ENCODE measurements around the gene VTI1A. TPM values are rescaled to one million over a fixed set of nuclear protein-coding genes. Genes with fewer than 3 reads are reported as not detected.
"Not testable (repeated sequence)": the region's sequence is repeated elsewhere in the genome, so short reads cannot be mapped to it uniquely, and the experiment has no call there.

The VTI1A gene
- total and polyA plus RNA-seq, 8 donors: 7.3 to 20.2 (median 11.6) TPM

DNA sequence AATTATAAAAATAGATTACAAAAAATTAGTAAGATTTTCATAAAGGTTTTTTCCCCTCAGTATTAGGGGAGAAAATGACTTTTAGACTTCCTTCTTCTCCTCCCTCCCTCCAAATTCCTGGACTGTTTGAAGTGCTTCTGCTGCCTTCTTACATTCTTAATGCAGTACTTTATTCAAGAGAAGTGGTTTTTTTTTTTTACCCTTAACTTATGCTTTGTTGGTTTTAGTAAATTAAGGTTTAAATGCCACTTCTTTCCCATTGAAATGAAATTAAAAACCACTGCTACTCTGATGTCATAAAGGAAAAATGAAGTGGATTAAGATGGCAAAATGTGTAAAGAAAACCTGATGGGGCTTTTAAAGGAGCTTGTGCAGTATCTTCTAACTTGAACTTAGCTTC, 140.7 kb downstream of the VTI1A start:
- no peak for ATAC-seq
- TF ChIP-seq, protein P1, sequence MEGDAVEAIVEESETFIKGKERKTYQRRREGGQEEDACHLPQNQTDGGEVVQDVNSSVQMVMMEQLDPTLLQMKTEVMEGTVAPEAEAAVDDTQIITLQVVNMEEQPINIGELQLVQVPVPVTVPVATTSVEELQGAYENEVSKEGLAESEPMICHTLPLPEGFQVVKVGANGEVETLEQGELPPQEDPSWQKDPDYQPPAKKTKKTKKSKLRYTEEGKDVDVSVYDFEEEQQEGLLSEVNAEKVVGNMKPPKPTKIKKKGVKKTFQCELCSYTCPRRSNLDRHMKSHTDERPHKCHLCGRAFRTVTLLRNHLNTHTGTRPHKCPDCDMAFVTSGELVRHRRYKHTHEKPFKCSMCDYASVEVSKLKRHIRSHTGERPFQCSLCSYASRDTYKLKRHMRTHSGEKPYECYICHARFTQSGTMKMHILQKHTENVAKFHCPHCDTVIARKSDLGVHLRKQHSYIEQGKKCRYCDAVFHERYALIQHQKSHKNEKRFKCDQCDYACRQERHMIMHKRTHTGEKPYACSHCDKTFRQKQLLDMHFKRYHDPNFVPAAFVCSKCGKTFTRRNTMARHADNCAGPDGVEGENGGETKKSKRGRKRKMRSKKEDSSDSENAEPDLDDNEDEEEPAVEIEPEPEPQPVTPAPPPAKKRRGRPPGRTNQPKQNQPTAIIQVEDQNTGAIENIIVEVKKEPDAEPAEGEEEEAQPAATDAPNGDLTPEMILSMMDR (IDR thresholded peaks at IDR 0.05): no peak
- intact Hi-C loops (cut with DNase I): no loop called here

DNA sequence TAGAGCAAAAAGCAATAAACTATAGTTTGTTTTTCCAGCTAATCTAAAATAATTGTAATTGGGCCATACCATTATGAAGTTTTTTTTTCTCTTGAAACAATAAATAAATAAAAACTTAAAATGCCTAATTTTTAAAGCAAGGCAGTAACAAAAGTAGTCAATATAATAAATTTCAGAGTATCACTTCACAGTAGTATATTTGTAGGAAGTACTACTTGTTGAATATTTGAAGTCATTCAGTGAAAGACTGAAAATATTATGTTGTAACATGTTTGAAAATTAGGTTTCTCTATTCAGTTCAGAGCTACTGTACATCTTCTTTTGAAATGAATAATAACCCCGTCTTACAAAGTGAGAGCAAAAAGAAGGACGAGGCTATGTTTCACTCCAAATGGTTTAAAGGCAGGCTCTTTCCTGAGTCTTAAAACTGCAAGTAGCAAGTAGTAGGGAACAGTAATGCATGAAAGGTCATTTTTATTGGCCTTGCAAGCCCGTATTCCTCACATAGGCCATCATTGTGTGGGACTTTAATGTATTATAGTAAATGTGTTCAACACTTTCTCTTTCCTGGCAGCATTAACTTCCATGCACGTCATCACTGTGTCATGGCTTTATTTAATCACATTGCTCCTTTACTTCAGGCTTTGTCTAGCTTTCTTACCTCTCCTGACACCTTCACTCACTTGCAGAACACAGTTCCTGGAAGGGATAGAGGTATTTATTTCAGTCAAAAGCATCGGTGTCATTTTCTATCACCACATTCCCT, 141.4 kb downstream of the VTI1A start:
- Histone ChIP-seq H3K4me3 (no peak overlapping the region), H3K36me3 (no peaks in the 10 kb centered on the region), H3K9me3 (no peaks in the 10 kb centered on the region), H3K27ac (no peak overlapping the region), H3K27me3 (no peaks in the 10 kb centered on the region), H3K4me1 (no peaks in the 10 kb centered on the region)
- no peak for DNase-seq
- FAIRE-seq: peak; percentile 29
- ATAC-seq: no peak
- WGBS, 2 donors: 74 to 78% methylated on average over 5 of the region's 5 CpGs
- TF ChIP-seq, protein P1 (IDR thresholded peaks at IDR 0.05): no peak
- intact Hi-C loops (cut with DNase I): no loop called here

More for the DNA sequence above, 140.7 kb downstream of the VTI1A start:
- Histone ChIP-seq H3K4me3 (no peak overlapping the region), H3K27me3 (no peaks in the 10 kb centered on the region), H3K4me1 (no peaks in the 10 kb centered on the region), H3K9me3 (no peaks in the 10 kb centered on the region), H3K27ac (no peak overlapping the region), H3K36me3 (no peaks in the 10 kb centered on the region)
- no peak for DNase-seq
- FAIRE-seq: no peak

DNA sequence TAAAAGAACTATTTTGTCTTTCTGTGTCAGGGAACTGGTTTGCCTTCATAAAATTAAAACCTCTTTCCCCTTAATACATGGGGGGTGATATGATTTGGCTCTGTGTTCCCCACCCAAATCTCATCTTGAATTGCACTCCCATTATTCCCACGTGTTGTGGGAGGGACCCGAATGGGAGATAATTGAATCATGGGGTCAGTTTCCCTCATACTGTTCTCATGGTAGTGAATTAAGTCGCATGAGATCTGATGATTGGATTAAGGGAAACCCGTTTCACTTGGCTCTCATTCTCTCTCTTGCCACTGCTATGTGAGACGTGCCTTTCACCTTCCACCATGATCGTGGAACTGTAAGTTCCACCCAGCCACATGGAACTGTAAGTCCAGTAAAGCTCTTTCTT, 142.1 kb downstream of the VTI1A start:
- WGBS, 2 donors: 92 to 99% methylated on average over 6 of the region's 6 CpGs
- no peak for ATAC-seq

DNA sequence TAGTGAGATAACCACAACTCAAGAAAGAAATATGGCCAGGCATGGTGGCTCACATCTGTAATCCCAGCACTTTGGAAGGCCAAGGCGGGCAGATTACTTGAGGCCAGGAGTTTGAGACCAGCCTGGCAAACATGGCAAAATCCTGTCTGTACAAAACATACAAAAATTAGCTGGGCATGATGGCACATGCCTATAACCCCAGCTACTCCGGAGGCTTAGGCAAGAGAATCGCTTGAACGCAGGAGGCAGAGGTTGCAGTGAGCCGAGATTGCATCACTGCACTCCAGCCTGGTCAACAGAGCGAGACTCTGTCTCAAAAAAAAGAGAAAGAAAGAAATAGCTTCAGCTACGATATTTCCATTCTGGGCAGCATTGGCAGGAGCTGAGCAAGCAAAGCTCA, 143.8 kb downstream of the VTI1A start:
- H3K9me3 ChIP-seq; H3K36me3 ChIP-seq; intact Hi-C loops (cut with DNase I); H3K4me3 ChIP-seq; H3K4me1 ChIP-seq; H3K27ac ChIP-seq; FAIRE-seq; H3K27me3 ChIP-seq; DNase-seq; ATAC-seq: not testable (repeated sequence)
- 97% methylated on average over 7 of the region's 7 CpGs for WGBS, 2 donors

More for the DNA sequence above, 142.1 kb downstream of the VTI1A start:
- H3K4me3 ChIP-seq: no peak overlapping the region
- H3K27ac ChIP-seq: no peak overlapping the region
- TF ChIP-seq, protein P1 (IDR thresholded peaks at IDR 0.05): no peak
- no peaks in the 10 kb centered on the region for H3K27me3 ChIP-seq
- intact Hi-C loops (cut with DNase I): no loop called here
- H3K36me3 ChIP-seq: no peaks in the 10 kb centered on the region
- no peaks in the 10 kb centered on the region for H3K9me3 ChIP-seq
- H3K4me1 ChIP-seq: no peaks in the 10 kb centered on the region
- no peak for DNase-seq
- no peak for FAIRE-seq

DNA sequence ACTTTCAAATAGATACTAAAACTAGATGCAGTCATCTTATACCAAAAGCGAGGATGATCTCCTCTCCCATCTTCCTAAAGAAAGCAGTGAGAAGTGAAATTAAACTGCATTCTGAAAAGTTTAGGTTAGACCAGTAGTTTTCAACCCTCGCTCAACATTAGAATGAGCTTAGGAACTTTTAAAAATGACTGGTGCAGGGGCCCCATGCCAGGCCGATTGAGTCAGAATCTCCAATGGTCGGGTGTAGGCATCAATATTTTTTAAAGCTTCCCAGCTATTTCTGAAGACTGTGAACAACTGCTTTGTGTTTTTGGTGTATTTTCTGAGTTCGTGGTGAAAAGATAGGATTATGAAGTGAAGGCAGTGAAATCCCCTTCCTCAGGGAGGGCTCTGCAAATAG, 146.0 kb downstream of the VTI1A start:
- no peaks in the 10 kb centered on the region for H3K36me3 ChIP-seq
- H3K4me3 ChIP-seq: no peak overlapping the region
- no peaks in the 10 kb centered on the region for H3K9me3 ChIP-seq
- ATAC-seq (no peak), DNase-seq (no peak), FAIRE-seq (no peak)
- intact Hi-C loops (cut with DNase I): no loop called here
- H3K27ac ChIP-seq: no peak overlapping the region
- H3K4me1 ChIP-seq: no peaks in the 10 kb centered on the region
- TF ChIP-seq, protein P1 (IDR thresholded peaks at IDR 0.05): no peak
- no peaks in the 10 kb centered on the region for H3K27me3 ChIP-seq
- 88 to 93% methylated on average over 5 of the region's 5 CpGs for WGBS, 2 donors

All from pancreas (tissue), 10 donors.